NCI-H345 (cell line): Measurements from ENCODE around the gene SSBP3.
"Not testable (repeated sequence)": the region's sequence is repeated elsewhere in the genome, so short reads cannot be mapped to it uniquely, and the experiment has no call there.

Experiments used
- DNase-seq: peaks from one replicate; lab custom pipeline; 2025; lab: John Stamatoyannopoulos, UW

SSBP3 gene

GRCh38 chr1:54406339-54407153 lies at the start of gene SSBP3:
SSBP3 (minus strand) TSS chr1:54406394.
- peak; percentile 92 for DNase-seq

GRCh38 chr1:54453509-54453908 lies 47.3 kb upstream of the SSBP3 start:
- no peak for DNase-seq

GRCh38 chr1:54453022-54453421 lies 46.8 kb upstream of the SSBP3 start:
- DNase-seq: no peak

DNA sequence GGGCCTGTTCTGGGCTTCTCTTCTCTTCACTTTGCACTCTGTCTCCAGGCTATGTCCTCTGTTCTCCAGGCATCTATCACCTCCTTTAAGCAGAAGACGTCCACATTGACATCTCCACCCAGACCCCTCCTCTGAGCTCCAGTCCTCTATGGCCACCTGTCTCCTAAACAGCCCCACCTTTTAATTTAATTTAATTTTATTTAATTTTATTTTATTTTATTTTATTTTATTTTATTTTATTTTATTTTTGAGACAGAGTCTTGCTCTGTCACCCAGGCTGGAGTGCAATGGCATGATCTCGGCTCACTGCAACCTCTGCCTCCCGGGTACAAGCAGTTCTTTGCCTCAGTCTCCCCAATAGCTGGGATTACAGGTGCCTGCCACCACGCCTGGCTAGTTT lies 43.2 kb upstream of the SSBP3 start:
- not testable (repeated sequence) for DNase-seq

DNA sequence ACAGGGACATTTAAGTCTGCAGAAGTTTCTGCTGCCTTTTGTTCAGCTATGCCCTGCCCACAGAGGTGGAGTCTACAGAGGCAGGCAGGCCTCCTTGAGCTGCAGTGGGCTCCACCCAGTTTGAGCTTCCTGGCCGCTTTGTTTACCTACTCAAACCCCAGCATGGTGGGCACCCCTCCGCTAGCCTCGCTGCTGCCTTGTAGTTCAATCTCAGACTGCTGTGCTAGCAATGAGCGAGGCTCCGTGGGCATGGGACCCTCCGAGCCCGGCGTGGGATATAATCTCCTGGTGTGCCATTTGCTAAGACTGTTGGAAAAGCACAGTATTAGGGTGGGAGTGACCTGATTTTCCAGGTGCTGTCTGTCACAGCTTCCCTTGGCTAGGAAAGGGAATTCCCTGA lies 42.6 kb upstream of the SSBP3 start:
- not testable (repeated sequence) for DNase-seq

GRCh38 chr1:54447081-54447480 lies 40.9 kb upstream of the SSBP3 start:
- not testable (repeated sequence) for DNase-seq

GRCh38 chr1:54442185-54442584 lies 36.0 kb upstream of the SSBP3 start:
- DNase-seq: no peak

DNA sequence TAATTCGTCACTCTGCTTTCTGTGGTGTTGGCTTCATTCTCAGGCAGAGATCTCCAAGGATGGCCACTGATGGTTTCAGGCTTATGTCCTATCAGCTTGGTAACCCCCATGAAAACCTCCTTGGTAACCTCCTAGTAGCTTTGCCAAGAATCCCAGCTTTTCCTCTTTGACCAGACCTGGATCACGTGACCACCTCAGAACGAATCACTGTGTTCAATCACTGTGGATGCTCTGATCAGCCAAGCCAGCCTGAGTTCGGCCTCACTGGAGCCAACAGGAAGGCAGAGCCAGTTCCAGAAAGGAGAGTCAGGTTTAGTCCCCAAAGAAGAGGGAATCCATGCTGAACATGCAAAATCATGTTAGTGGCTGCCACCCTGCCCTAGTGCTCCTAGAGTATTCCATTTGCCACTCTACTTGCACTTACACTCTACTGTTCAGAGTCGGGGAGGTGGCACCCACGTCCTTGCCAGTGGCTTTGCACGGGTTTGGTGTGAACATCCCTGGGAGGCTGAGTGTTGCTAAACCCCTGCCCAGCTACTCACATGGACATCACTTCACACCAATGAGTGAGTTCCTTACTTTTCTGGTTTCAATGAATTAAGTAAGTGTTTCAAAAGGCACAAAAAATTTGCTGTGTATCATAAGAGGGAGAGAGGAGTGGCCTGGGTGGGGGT lies 33.5 kb upstream of the SSBP3 start:
- no peak for DNase-seq

GRCh38 chr1:54437783-54438182 lies 31.6 kb upstream of the SSBP3 start:
- no peak for DNase-seq

GRCh38 chr1:54436826-54437225 lies 30.6 kb upstream of the SSBP3 start:
- no peak for DNase-seq

DNA sequence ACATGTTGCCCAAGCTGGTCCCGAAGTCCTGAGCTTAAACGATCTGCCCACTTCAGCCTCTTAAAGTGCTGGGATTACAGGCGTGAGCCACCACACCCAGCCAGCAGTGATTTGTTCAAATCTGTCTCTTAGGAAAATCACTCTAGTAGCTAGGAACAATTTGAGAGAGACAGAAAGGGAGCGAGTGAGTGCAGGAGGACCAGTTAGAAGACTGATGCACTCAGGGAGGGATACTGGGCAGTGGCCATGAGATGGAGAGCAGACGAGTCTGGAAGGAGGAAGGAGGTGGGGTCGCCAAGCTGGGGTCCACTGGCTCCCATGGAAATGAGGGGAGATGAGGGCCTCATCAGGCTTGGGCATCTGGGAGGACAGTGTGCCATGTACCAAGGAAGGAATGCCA lies 23.6 kb upstream of the SSBP3 start:
- no peak for DNase-seq

DNA sequence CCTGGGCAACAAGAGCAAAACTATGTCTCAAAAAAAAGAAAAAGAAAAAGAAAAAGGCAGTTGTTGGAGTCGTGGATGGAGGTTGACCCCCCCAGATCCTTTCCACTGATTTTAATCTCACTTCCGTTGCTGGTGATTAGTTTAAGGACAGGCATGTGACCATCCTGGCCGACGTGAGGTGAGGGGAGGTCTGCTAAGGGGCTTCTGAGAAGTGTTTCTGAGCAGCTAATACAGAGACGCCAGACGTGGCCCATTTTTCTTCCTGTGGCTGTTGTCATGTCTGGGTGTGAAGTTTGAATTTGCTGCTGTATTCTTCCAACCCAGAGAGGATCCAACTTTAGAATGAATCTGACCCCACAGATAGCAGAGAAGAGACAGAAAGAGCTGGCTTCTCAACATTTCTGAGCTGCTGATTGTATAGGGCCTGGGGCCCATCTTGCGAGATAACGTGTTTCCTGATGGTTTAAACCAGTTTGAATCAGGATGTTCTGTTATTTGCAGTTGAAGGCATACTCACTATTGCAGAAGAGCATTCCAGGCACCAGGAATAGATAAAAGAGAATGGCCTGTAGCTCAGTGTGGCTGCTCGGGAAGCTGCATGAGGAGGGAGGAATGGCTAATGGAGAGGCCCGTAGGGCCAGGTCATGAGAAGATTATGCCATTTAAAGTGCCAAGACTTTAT lies 22.8 kb upstream of the SSBP3 start:
- no peak for DNase-seq

DNA sequence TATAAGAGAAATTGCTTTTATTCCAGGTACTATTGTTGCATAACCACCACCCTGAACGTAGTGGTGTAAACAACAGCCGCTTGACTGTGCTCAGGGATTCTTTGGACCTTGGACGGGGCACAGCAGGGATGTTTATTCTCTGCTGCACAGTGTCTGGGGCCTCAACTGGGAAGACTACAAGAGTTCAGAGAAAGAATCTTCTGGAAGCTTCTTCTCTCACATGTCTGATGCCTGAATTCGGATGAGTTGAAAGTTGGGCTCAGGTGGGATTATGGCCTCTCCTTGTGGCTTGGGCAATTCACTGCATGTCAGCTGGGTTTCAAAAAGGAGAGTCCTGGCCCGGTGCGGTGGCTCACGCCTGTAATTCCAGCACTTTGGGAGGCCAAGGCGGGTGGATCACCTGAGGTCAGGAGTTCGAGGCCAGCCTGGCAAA lies 19.0 kb upstream of the SSBP3 start:
- DNase-seq: no peak

DNA sequence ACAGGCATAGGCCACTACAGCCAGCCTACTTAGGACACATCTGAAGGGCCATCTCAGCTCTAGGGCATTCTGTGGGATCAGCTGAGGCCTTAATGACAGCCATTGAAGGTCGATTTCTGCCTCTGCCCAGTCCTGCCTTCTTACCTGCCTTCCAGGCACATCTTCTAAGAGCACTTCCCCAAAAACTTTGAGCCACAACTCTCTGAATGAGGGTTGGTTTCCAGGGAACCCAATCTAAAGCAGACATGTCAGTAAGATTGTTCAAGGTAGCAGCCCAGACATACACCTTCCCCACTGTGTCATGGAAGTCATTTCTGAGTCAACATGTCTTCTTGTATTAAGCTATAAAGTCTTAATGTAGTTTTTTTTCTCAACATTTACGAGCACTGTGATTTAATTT lies 18.2 kb upstream of the SSBP3 start:
- DNase-seq: no peak

DNA sequence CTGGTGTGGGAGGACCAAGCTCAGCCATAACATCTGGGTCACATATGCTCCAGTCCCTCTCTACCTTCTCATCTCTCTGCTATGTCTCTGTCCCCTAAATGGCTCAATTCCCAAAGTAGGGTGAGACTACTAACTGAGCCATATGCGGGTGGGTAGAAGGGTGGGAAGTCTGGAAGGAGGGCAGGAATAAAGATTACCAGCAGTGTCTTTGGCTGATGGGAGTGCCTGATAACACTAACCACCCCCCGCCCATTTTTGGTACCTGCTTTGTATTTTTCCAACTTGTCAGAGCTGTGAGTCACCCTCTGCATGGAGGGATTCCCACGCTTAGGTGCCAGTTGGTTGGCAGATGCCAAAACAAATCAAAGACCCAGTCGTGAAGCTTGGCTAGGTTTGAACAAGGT lies 14.9 kb upstream of the SSBP3 start:
- DNase-seq: no peak

GRCh38 chr1:54418598-54418997 lies 12.4 kb upstream of the SSBP3 start:
- DNase-seq: not testable (repeated sequence)

DNA sequence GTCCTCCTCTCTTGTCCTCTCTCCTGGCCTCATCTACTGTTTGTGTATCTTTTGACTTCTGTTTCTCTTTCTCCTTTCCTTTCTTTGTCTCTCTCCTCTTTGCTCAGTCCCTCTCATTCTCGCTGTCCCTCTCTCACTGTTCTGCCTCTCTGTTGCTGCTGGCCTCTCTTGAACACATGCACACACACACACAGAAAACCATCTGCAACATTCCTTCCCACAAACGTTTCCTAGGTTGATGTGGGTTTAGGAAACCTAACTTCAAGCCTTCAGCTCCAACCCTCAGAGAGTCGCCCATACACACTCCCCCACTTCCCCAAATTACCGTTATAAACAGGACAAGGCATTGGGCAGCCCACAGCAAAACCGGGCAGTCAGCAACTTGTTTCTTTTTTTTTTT lies 10.9 kb upstream of the SSBP3 start:
- no peak for DNase-seq

DNA sequence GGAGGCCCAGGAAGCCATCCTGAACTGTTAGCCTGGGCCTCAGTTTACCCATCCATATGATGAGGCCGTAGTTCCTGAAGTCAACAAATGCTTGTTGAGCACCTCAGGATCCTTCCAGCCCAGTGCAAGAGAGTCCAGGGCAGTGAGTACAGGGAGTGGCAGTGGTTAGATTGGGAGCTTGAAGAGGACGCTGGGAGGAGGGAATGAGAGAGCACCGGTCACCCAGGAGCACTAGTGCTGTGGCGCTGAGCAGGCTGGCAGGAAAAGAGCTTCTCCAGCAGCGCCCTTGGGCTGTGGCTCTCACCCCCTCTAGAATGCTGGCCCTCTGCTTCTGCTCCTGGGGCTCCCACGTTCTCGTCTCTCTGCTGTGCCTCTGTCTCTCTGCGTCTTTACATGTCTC lies 10.2 kb upstream of the SSBP3 start:
- no peak for DNase-seq

DNA sequence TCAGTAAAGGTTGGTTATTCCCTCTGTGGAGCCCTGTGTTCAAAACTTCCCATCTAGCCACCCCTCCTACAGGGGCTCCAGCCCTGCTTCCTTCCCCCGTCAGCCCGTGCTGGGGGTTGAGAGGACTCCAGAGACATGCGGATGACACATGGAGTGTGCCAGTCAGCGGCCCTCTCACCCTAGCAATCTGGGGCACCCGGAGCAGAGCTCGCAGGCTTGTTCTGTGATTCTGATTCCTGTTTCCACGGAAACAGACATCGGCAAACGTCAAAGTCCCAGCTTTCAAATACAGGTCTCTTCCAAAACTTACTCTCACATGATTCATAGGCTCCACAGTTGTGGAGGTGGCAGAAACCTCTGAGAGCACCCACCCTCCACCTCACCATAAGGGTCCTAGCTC lies 9.8 kb upstream of the SSBP3 start:
- no peak for DNase-seq

- DNase-seq: no peak
Measured at GRCh38 chr1:54415533-54415932, 9.3 kb upstream of the SSBP3 start.

GRCh38 chr1:54413732-54414131 lies 7.5 kb upstream of the SSBP3 start:
- DNase-seq: no peak

DNA sequence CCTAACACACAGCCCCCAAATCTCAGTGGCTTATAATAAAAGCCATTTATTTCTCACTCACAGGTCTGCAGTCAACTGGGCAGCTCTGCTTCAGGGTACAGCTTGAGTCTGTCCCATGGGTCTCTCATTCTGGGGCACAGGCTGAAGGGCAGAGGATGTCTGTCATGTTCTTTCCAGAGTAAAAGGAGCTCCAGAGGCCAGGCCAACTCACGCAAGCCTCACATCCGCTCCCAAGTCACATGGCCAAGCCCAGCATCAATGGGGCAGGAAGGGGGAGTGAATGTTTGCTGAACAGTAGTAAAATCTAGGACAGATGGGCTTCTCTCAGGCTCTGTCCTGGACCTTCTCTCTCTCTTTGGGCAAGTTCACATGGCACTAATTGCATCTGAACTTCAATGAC lies 7.1 kb upstream of the SSBP3 start:
- no peak for DNase-seq

GRCh38 chr1:54410359-54410758 lies 4.2 kb upstream of the SSBP3 start:
- DNase-seq: no peak
